Measurements from ENCODE around the gene PAMR1. TPM values are rescaled to one million over a fixed set of nuclear protein-coding genes. Genes with fewer than 3 reads are reported as not detected.

The PAMR1 gene
- total RNA-seq, 4 donors from 2014 or later: 2.6 to 64.4 (median 9.5) TPM

DNA sequence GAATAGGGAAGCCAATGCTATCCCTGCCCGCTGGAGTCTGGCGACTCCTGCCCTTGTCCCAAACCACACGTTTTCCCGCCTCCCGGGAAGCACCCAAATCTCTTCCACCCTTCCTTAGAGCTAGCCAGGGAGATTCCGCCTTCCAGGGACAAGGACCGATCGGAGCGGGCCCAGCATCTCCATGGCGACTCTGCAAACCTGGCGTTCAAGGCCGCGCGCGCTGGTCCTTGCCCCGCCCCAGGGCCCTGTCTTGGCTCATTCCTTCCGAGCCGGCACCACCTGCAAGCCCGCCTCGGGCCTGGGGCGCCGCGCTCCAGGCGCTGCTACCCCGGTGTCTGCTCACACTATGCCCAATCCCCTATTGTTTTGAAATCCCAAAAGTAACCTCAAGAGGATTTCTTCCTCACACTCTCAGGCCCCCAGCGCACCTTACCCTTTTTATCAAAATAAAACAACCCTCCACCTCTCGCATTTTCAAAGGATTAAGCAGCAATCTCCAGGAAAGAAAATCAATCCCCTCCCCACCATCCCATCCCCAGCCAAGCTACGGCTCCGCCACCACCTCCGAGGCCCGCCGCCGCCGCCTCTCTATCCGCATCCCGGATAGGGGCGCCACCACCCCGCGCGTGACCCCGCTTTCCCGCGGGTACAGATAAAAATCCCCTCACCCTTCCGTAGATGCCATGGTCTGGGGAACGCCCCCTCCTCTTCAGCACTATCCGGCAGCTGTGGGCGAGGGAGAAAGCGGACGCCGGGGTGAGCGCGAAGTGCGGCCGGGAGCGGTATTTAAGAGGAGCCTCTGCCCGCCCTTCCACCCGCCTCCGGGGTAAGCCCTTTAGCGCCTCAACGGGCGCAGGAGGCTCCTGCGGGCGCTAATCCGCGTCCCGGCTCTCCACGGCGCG, 106.9 kb downstream of the PAMR1 start:
- peak overlapping the region; percentile 10 to 49 (median 36) for H3K4me3 ChIP-seq
- TF ChIP-seq, protein P1, sequence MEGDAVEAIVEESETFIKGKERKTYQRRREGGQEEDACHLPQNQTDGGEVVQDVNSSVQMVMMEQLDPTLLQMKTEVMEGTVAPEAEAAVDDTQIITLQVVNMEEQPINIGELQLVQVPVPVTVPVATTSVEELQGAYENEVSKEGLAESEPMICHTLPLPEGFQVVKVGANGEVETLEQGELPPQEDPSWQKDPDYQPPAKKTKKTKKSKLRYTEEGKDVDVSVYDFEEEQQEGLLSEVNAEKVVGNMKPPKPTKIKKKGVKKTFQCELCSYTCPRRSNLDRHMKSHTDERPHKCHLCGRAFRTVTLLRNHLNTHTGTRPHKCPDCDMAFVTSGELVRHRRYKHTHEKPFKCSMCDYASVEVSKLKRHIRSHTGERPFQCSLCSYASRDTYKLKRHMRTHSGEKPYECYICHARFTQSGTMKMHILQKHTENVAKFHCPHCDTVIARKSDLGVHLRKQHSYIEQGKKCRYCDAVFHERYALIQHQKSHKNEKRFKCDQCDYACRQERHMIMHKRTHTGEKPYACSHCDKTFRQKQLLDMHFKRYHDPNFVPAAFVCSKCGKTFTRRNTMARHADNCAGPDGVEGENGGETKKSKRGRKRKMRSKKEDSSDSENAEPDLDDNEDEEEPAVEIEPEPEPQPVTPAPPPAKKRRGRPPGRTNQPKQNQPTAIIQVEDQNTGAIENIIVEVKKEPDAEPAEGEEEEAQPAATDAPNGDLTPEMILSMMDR (IDR thresholded peaks at IDR 0.05): no peak
- TF ChIP-seq POLR2A (IDR thresholded peaks at IDR 0.05): no peak

DNA sequence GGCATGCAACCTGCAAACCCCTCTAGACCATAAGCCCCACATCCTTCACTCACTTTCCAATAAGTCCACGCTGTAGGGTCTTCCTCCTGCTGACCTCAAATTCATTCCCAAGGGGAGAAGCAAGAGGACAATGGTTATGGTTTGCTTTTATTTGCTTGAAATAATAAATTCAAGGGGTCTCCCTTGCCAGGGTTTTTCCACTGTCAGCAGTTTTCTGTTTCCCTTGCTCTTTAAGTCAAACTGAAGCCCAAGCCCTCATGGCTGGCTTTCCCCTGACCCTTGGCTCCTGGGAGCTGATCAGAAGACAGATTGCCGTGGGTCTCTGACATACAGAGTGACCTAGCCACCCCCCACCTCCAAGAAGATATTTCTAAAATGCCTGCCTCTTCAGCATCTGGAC, 109.9 kb downstream of the PAMR1 start:
- peaks cover 0 to 23% (median 5%) of the 10 kb centered on the region in 4 donors for H3K4me1 ChIP-seq
- H3K4me3 ChIP-seq: no peak overlapping the region
- H3K9me3 ChIP-seq: no peaks in the 10 kb centered on the region
- H3K36me3 ChIP-seq: no peaks in the 10 kb centered on the region
- H3K27me3 ChIP-seq: peaks cover 0 to 25% of the 10 kb centered on the region in 2 donors
- no peak for DNase-seq
- no peak overlapping the region for H3K27ac ChIP-seq
- no peak for TF ChIP-seq POLR2A (IDR thresholded peaks at IDR 0.05)
- TF ChIP-seq, protein P1 (IDR thresholded peaks at IDR 0.05): no peak

More for the DNA sequence above, 106.9 kb downstream of the PAMR1 start:
- Histone ChIP-seq H3K36me3 (no peaks in the 10 kb centered on the region), H3K4me1 (peaks cover 0 to 23% (median 5%) of the 10 kb centered on the region in 4 donors), H3K27me3 (peaks cover 0 to 28% of the 10 kb centered on the region in 2 donors), H3K9me3 (no peaks in the 10 kb centered on the region), H3K27ac (no peak overlapping the region)
- no peak for DNase-seq

DNA sequence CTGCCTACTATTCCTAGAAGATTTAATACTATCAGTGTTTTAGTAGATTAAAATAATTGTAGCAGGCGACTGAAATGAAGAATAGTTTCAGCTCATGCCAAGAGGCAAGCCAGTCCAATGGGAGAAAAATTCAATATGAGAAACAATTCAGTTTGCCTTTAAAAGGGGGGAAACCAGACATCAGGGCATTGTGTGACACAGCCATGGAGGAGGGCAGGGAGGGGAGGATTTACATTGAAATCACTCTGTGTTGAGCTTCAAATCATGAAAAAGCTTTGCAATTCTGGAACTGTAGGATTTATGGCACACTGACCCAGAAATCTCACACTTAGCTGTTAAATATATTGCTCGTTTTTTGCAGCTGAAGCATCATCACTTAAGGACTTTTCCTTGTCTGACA, 110.6 kb downstream of the PAMR1 start:
- Histone ChIP-seq H3K4me1 (peaks cover 0 to 17% (median 5%) of the 10 kb centered on the region in 4 donors), H3K27me3 (peaks cover 0 to 18% of the 10 kb centered on the region in 2 donors), H3K4me3 (no peak overlapping the region), H3K27ac (no peak overlapping the region), H3K36me3 (no peaks in the 10 kb centered on the region), H3K9me3 (no peaks in the 10 kb centered on the region)
- no peak for DNase-seq
- no peak for TF ChIP-seq POLR2A (IDR thresholded peaks at IDR 0.05)
- TF ChIP-seq, protein P1 (IDR thresholded peaks at IDR 0.05): no peak

DNA sequence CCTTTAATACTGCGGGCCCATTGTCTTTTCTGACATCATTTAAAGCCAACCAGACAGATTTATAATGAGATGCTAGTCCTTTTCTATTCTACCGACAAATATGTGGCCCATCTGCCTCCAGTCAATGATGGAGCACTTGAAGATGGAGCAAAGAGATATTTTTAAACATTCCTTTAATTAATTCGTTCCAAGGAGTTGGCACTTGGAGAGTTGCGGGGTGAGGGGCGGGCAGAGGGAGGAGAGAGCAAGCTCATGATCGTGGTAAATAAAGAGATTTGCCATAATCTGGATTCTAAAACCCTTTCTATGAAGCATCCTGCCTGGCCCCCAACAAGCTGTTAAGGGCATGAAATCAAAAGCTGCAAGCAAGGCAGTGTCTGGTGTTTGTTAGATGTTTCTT, 111.1 kb downstream of the PAMR1 start:
- peaks cover 0 to 14% of the 10 kb centered on the region in 2 donors for H3K27me3 ChIP-seq
- no peak for TF ChIP-seq POLR2A (IDR thresholded peaks at IDR 0.05)
- TF ChIP-seq, protein P1 (IDR thresholded peaks at IDR 0.05): no peak
- H3K4me1 ChIP-seq: peaks cover 0 to 13% (median 3%) of the 10 kb centered on the region in 4 donors
- no peak overlapping the region for H3K4me3 ChIP-seq
- DNase-seq: no peak
- no peak overlapping the region for H3K27ac ChIP-seq
- H3K36me3 ChIP-seq: no peaks in the 10 kb centered on the region
- no peaks in the 10 kb centered on the region for H3K9me3 ChIP-seq

DNA sequence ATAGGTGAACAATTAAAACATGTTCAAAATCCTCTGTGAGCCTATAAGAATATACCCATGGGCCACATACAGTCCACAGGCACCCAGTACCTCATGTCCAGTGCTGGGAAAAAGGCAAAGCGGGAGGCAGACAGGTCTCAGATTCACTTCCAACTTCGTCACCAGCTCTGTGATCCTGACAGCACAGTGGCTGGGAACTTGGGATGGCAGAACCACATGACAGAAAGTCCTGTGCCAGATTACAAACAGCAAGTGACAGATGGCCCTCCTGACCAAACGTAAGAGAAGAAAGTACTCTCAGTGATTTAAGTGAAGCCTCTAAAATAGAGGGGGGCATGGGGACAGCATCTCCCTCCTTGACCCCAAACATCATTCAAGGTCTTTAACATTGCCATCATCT, 111.8 kb downstream of the PAMR1 start:
- Histone ChIP-seq H3K4me1 (peaks cover 0 to 6% (median 0%) of the 10 kb centered on the region in 4 donors), H3K36me3 (no peaks in the 10 kb centered on the region), H3K4me3 (no peak overlapping the region), H3K27ac (no peak overlapping the region), H3K9me3 (no peaks in the 10 kb centered on the region), H3K27me3 (peaks cover 0 to 6% of the 10 kb centered on the region in 2 donors)
- TF ChIP-seq, protein P1 (IDR thresholded peaks at IDR 0.05): no peak
- no peak for DNase-seq

Data from Peyer's patch (tissue), 4 donors.